ENCODE measurements around the gene STAT3. TPM values are rescaled to one million over a fixed set of nuclear protein-coding genes. Genes with fewer than 3 reads are reported as not detected.

The STAT3 gene
- polyA plus RNA-seq, 1 of the 3 experiments (the other 2 are of a cell fraction): 35.7 TPM

- H3F3A ChIP-seq (replicated peaks; ENCODE audit: insufficient read depth): peaks cover 17% of the 10 kb centered on the region
- H3K36me3 ChIP-seq (replicated peaks in 1 of 2; ENCODE audit: control insufficient read depth in 1 of 2, insufficient read depth in 2 of 2, low read length in 1 of 2): no peaks in the 10 kb centered on the region
- no peaks in the 10 kb centered on the region for H3K9me3 ChIP-seq
- CTCF ChIA-PET: interaction anchor here (1.5 kb wide), 1 partner anchor 51 kb away, joined by 6 read pairs; no protein-coding TSS in a partner anchor
- DNase-seq: no peak
- H3K4me3 ChIP-seq (ENCODE audit: low read depth in 2 of 2, low read length in 1 of 2): no peak overlapping the region
- peak overlapping the region; percentile 11; the same call in 1 of the 2 replicates for H3K4me2 ChIP-seq
- H3K27me3 ChIP-seq (ENCODE audit: insufficient read depth): no peaks in the 10 kb centered on the region
- 74% methylated on average over 3 of the region's 3 CpGs for WGBS (ENCODE audit: low lambda C conversion rate)
- H3K27ac ChIP-seq (ENCODE audit: low read depth in 2 of 2, low read length in 1 of 2): peak overlapping the region in 1 of 2 experiments; percentile 16; a peak in 1 of 4 replicates
- peaks cover 94% of the 10 kb centered on the region for H3K79me2 ChIP-seq (ENCODE audit: insufficient read depth)
- H3K4me1 ChIP-seq (ENCODE audit: control insufficient read depth in 1 of 2, insufficient read depth in 2 of 2, low read depth in 1 of 2, low read length in 1 of 2): peaks cover 0 to 10% of the 10 kb centered on the region in 2 experiments; a peak in 2 of 4 replicates
- no peak overlapping the region for H3K9ac ChIP-seq
- peaks cover 61% of the 10 kb centered on the region for H4K20me1 ChIP-seq (ENCODE audit: insufficient read depth)
- POLR2A ChIA-PET: no interaction called here
- H3K9me2 ChIP-seq: no peaks in the 10 kb centered on the region
- H2AFZ ChIP-seq (ENCODE audit: low read depth): no peak overlapping the region
- TF ChIP-seq EP300 (IDR thresholded peaks at IDR 0.05; ENCODE audit: borderline replicate concordance in 1 of 2, low read depth in 1 of 2, low read length in 1 of 2): no peak
- TF ChIP-seq TAF1 (IDR thresholded peaks at IDR 0.05; ENCODE audit: borderline replicate concordance, low read depth, low read length): no peak
- no peak for TF ChIP-seq JUND (IDR thresholded peaks at IDR 0.05)
- TF ChIP-seq RCOR1 (IDR thresholded peaks at IDR 0.05; ENCODE audit: low read length): no peak
- no peak for TF ChIP-seq GATA2 (CRISPR knock-in tag; IDR thresholded peaks at IDR 0.05)
- no peak for TF ChIP-seq SIN3A (IDR thresholded peaks at IDR 0.05; ENCODE audit: borderline replicate concordance, low read depth, low read length)
- no peak for TF ChIP-seq NRF1 (IDR thresholded peaks at IDR 0.05; ENCODE audit: low read depth, low read length)
- no peak for TF ChIP-seq MAX (IDR thresholded peaks at IDR 0.05; ENCODE audit: low read depth)
- TF ChIP-seq SMC3 (IDR thresholded peaks at IDR 0.05; ENCODE audit: low read depth, low read length): no peak
- TF ChIP-seq POLR2AphosphoS5 (IDR thresholded peaks at IDR 0.05; ENCODE audit: low read depth, low read length): no peak
- TF ChIP-seq FOXJ3 (CRISPR knock-in tag; IDR thresholded peaks at IDR 0.05): no peak
- no peak for TF ChIP-seq ZBTB33 (IDR thresholded peaks at IDR 0.05; ENCODE audit: borderline replicate concordance, low read depth)
- TF ChIP-seq ELF1 (IDR thresholded peaks at IDR 0.05): no peak
- TF ChIP-seq MXI1 (IDR thresholded peaks at IDR 0.05; ENCODE audit: low read depth, low read length): no peak
- TF ChIP-seq REST (IDR thresholded peaks at IDR 0.05; ENCODE audit: low read depth, low read length): no peak
- TF ChIP-seq, protein P1, sequence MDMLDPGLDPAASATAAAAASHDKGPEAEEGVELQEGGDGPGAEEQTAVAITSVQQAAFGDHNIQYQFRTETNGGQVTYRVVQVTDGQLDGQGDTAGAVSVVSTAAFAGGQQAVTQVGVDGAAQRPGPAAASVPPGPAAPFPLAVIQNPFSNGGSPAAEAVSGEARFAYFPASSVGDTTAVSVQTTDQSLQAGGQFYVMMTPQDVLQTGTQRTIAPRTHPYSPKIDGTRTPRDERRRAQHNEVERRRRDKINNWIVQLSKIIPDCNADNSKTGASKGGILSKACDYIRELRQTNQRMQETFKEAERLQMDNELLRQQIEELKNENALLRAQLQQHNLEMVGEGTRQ (IDR thresholded peaks at IDR 0.05; ENCODE audit: borderline replicate concordance, low read depth, low read length): no peak
- TF ChIP-seq MEF2A (IDR thresholded peaks at IDR 0.05; ENCODE audit: borderline replicate concordance, low read depth): no peak
- no peak for TF ChIP-seq RXRA (IDR thresholded peaks at IDR 0.05; ENCODE audit: borderline replicate concordance, low read depth)
Measured at GRCh38 chr17:42354956-42355843, 33.0 kb downstream of the STAT3 start.
